OCI-LY3 (cell line): Measurements from ENCODE around the gene KCNN3.

Source experiments
- H2AFZ ChIP-seq: fragments of 200-600, 300-600 bp; shearing (Covaris generic); 2 replicates; pipeline ENCODE4 v1.6.0; 2014; ENCODE audit warnings: antibody characterized with exemption, low read depth, low read length
- H3K27ac ChIP-seq: fragments of 200-600, 300-600 bp; sonication (generic); 2 replicates; pipeline ENCODE4 v1.5.1; 2014; ENCODE audit warnings: mild to moderate bottlenecking, low read length, moderate library complexity, mixed read lengths
- H3K27me3 ChIP-seq: fragments of 200-600, 300-600 bp; sonication (generic); 2 replicates; pipeline ENCODE4 v1.6.1; 2014; ENCODE audit warnings: low read depth, low read length, mixed read lengths
- H3K36me3 ChIP-seq: fragments of 200-600, 300-600 bp; sonication (generic); replicated peaks from 2 replicates; pipeline ENCODE3; 2014; ENCODE audit warnings: low read depth, low read length, mixed read lengths
- H3K4me1 ChIP-seq: fragments of 300-600, 200-600 bp; sonication (generic); 2 replicates; pipeline ENCODE4 v1.6.1; 2014; ENCODE audit warnings: low read length, mixed read lengths
- H3K4me2 ChIP-seq: fragments of 200-600, 300-600 bp; sonication (generic); 2 replicates; pipeline ENCODE4 v1.6.1; 2014; ENCODE audit warnings: low read length, mixed read lengths
- H3K4me3 ChIP-seq: fragments of 300-600, 200-600 bp; sonication (generic); 2 replicates; pipeline ENCODE4 v1.5.1; 2014; ENCODE audit warnings: antibody characterized with exemption, mild to moderate bottlenecking, low read length, moderate library complexity
- H3K79me2 ChIP-seq: fragments of 300-600, 200-600 bp; shearing (Covaris generic); 2 replicates; pipeline ENCODE4 v1.6.1; 2014; ENCODE audit warnings: mild to moderate bottlenecking, low read length, mixed read lengths
- H3K9ac ChIP-seq: fragments of 300-600, 200-600 bp; shearing (Covaris generic); 2 replicates; pipeline ENCODE4 v1.6.0; 2014; ENCODE audit warnings: mild to moderate bottlenecking, low read length, moderate library complexity
- H3K9me3 ChIP-seq: fragments of 200-600, 300-600 bp; shearing (Covaris generic); 2 replicates; pipeline ENCODE4 v1.6.1; 2014; ENCODE audit warnings: low read length, mixed read lengths; ENCODE audit not compliant: insufficient read depth
- H4K20me1 ChIP-seq: fragments of 200-600, 300-600 bp; sonication (generic); 2 replicates; pipeline ENCODE4 v1.6.1; 2016; ENCODE audit warnings: low read length, mixed read lengths; ENCODE audit not compliant: insufficient read depth
- EZH2phosphoT487 ChIP-seq: fragments of 200-600 bp; shearing (Covaris generic); IDR thresholded peaks from 2 replicates; pipeline ENCODE4 v1.6.1; 2018; ENCODE audit warnings: antibody characterized with exemption, mixed run types, low read depth
- TF ChIP-seq, protein P1 (sequence below): fragments of 200-600, 300-600 bp; sonication (generic); IDR thresholded peaks from 2 replicates; pipeline ENCODE4 v1.5.1; 2014; ENCODE audit warnings: antibody characterized with exemption, low read length, low read depth

Gene KCNN3

GRCh38 chr1:154729577-154729976 lies 140.5 kb downstream of the KCNN3 start:
- no peaks in the 10 kb centered on the region for H4K20me1 ChIP-seq
- no peak overlapping the region for H3K27ac ChIP-seq
- H3K36me3 ChIP-seq: no peaks in the 10 kb centered on the region
- TF ChIP-seq, protein P1, sequence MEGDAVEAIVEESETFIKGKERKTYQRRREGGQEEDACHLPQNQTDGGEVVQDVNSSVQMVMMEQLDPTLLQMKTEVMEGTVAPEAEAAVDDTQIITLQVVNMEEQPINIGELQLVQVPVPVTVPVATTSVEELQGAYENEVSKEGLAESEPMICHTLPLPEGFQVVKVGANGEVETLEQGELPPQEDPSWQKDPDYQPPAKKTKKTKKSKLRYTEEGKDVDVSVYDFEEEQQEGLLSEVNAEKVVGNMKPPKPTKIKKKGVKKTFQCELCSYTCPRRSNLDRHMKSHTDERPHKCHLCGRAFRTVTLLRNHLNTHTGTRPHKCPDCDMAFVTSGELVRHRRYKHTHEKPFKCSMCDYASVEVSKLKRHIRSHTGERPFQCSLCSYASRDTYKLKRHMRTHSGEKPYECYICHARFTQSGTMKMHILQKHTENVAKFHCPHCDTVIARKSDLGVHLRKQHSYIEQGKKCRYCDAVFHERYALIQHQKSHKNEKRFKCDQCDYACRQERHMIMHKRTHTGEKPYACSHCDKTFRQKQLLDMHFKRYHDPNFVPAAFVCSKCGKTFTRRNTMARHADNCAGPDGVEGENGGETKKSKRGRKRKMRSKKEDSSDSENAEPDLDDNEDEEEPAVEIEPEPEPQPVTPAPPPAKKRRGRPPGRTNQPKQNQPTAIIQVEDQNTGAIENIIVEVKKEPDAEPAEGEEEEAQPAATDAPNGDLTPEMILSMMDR: no peak
- TF ChIP-seq EZH2phosphoT487: no peak
- H3K4me1 ChIP-seq: peaks cover 39% of the 10 kb centered on the region
- no peak overlapping the region for H2AFZ ChIP-seq
- H3K79me2 ChIP-seq: no peaks in the 10 kb centered on the region
- H3K9ac ChIP-seq: no peak overlapping the region
- peaks cover 10% of the 10 kb centered on the region for H3K27me3 ChIP-seq
- no peaks in the 10 kb centered on the region for H3K9me3 ChIP-seq
- no peak overlapping the region for H3K4me3 ChIP-seq
- H3K4me2 ChIP-seq: peak overlapping the region; percentile 51

- Histone ChIP-seq H3K9me3 (no peaks in the 10 kb centered on the region), H3K27me3 (peaks cover 10% of the 10 kb centered on the region), H3K4me1 (peaks cover 39% of the 10 kb centered on the region), H3K27ac (no peak overlapping the region), H4K20me1 (no peaks in the 10 kb centered on the region), H3K4me3 (no peak overlapping the region), H3K79me2 (no peaks in the 10 kb centered on the region), H3K9ac (no peak overlapping the region), H3K4me2 (peak overlapping the region; percentile 51), H3K36me3 (no peaks in the 10 kb centered on the region), H2AFZ (no peak overlapping the region)
- TF ChIP-seq, protein P1: no peak
- no peak for TF ChIP-seq EZH2phosphoT487
These were observed 141.0 kb downstream of the KCNN3 start for GRCh38 chr1:154729031-154729442.

- Histone ChIP-seq H3K9me3 (no peaks in the 10 kb centered on the region), H3K9ac (peak overlapping the region; percentile 31; the same call in 1 of the 2 replicates)
- TF ChIP-seq, protein P1: no peak
- no peak for TF ChIP-seq EZH2phosphoT487
These were observed 143.0 kb downstream of the KCNN3 start for GRCh38 chr1:154726896-154727753.

GRCh38 chr1:154726443-154726842 lies 143.6 kb downstream of the KCNN3 start:
- Histone ChIP-seq H3K79me2 (no peaks in the 10 kb centered on the region), H3K9ac (peak overlapping the region; percentile 31; the same call in 1 of the 2 replicates), H3K27me3 (peaks cover 10% of the 10 kb centered on the region), H3K9me3 (no peaks in the 10 kb centered on the region), H3K4me3 (peak overlapping the region; percentile 66), H3K4me2 (peak overlapping the region; percentile 88), H3K27ac (0 out of 2 replicates have a peak overlapping the region, but pooled peaks have one; percentile 3), H3K4me1 (peaks cover 49% of the 10 kb centered on the region), H3K36me3 (no peaks in the 10 kb centered on the region), H4K20me1 (no peaks in the 10 kb centered on the region), H2AFZ (peak overlapping the region; percentile 73)
- TF ChIP-seq, protein P1: no peak
- TF ChIP-seq EZH2phosphoT487: no peak

More at GRCh38 chr1:154726896-154727753, 143.0 kb downstream of the KCNN3 start:
- peak overlapping the region; percentile 73 for H2AFZ ChIP-seq
- H4K20me1 ChIP-seq: no peaks in the 10 kb centered on the region
- peak overlapping the region; percentile 66 for H3K4me3 ChIP-seq
- H3K79me2 ChIP-seq: no peaks in the 10 kb centered on the region
- no peaks in the 10 kb centered on the region for H3K36me3 ChIP-seq
- H3K4me1 ChIP-seq: peaks cover 42% of the 10 kb centered on the region
- peak overlapping the region; percentile 88 for H3K4me2 ChIP-seq
- no peak overlapping the region for H3K27ac ChIP-seq
- H3K27me3 ChIP-seq: peaks cover 10% of the 10 kb centered on the region
